ENCODE data around the gene SIX3. TPM values are rescaled to one million over a fixed set of nuclear protein-coding genes. Genes with fewer than 3 reads are reported as not detected.

SIX3 gene
- total RNA-seq, 6 experiments from 2014 or later: not detected

- H3K4me1 ChIP-seq: peaks cover 0 to 25% (median 2%) of the 10 kb centered on the region in 4 donors
- H3K9me3 ChIP-seq: no peaks in the 10 kb centered on the region
- peaks cover 0 to 13% of the 10 kb centered on the region in 2 donors for H3K27me3 ChIP-seq
- no peaks in the 10 kb centered on the region for H3K36me3 ChIP-seq
- no peak for TF ChIP-seq POLR2A (IDR thresholded peaks at IDR 0.05)
- no peak for TF ChIP-seq CTCF (IDR thresholded peaks at IDR 0.05)
- intact Hi-C loops (cut with DNase I): loop anchor here (10.0 kb wide), 2 partner anchors 482 to 562 kb away; no protein-coding TSS in a partner anchor
- H3K27ac ChIP-seq: no peak overlapping the region
- DNase-seq: no peak
- no peak overlapping the region for H3K4me3 ChIP-seq
- WGBS (ENCODE audit: insufficient coverage, low coverage, low lambda C conversion rate, missing lambda C conversion rate): 29% methylated on average over 1 of the region's 1 CpG
- ATAC-seq: peak in 1 of 4 donors; percentile 10
Measured at GRCh38 chr2:44956843-44957242, 15.3 kb downstream of the SIX3 start.

- ATAC-seq (no peak), DNase-seq (no peak)
- Histone ChIP-seq H3K4me3 (no peak overlapping the region), H3K27me3 (peaks cover 0 to 13% of the 10 kb centered on the region in 2 donors), H3K4me1 (peaks cover 0 to 16% (median 2%) of the 10 kb centered on the region in 4 donors), H3K36me3 (no peaks in the 10 kb centered on the region), H3K27ac (no peak overlapping the region), H3K9me3 (no peaks in the 10 kb centered on the region)
- TF ChIP-seq POLR2A (IDR thresholded peaks at IDR 0.05) (no peak), CTCF (IDR thresholded peaks at IDR 0.05) (no peak)
- 75% methylated on average over 6 of the region's 6 CpGs for WGBS (ENCODE audit: insufficient coverage, low coverage, low lambda C conversion rate, missing lambda C conversion rate)
- intact Hi-C loops (cut with DNase I): loop anchor here (10.0 kb wide), 2 partner anchors 483 to 563 kb away; no protein-coding TSS in a partner anchor
Measured at GRCh38 chr2:44957656-44958327, 16.3 kb downstream of the SIX3 start.

GRCh38 chr2:44959855-44960254 lies 18.4 kb downstream of the SIX3 start:
- intact Hi-C loops (cut with DNase I): loop anchor here (10.0 kb wide), 2 partner anchors 485 to 565 kb away; no protein-coding TSS in a partner anchor
- WGBS (ENCODE audit: insufficient coverage, low coverage, low lambda C conversion rate, missing lambda C conversion rate): 53% methylated on average over 3 of the region's 6 CpGs
- Histone ChIP-seq H3K36me3 (no peaks in the 10 kb centered on the region), H3K27ac (no peak overlapping the region), H3K9me3 (no peaks in the 10 kb centered on the region), H3K27me3 (peaks cover 0 to 6% of the 10 kb centered on the region in 2 donors), H3K4me1 (peaks cover 0 to 8% (median 2%) of the 10 kb centered on the region in 4 donors), H3K4me3 (no peak overlapping the region)
- no peak for TF ChIP-seq POLR2A (IDR thresholded peaks at IDR 0.05)
- TF ChIP-seq CTCF (IDR thresholded peaks at IDR 0.05): no peak
- ATAC-seq: no peak
- no peak for DNase-seq

GRCh38 chr2:44960871-44961270 lies 19.4 kb downstream of the SIX3 start:
- TF ChIP-seq POLR2A (IDR thresholded peaks at IDR 0.05) (no peak), CTCF (IDR thresholded peaks at IDR 0.05) (no peak)
- no peak overlapping the region for H3K4me3 ChIP-seq
- no peaks in the 10 kb centered on the region for H3K9me3 ChIP-seq
- ATAC-seq: no peak
- H3K27me3 ChIP-seq: no peaks in the 10 kb centered on the region
- H3K4me1 ChIP-seq: no peaks in the 10 kb centered on the region
- H3K27ac ChIP-seq: no peak overlapping the region
- intact Hi-C loops (cut with DNase I): no loop called here
- DNase-seq: no peak
- 64% methylated on average over 3 of the region's 5 CpGs for WGBS (ENCODE audit: insufficient coverage, low coverage, low lambda C conversion rate, missing lambda C conversion rate)
- no peaks in the 10 kb centered on the region for H3K36me3 ChIP-seq

Data from right lobe of liver (tissue), 6 donors.